Measurements from ENCODE around the gene MATN1.

The MATN1 gene

DNA sequence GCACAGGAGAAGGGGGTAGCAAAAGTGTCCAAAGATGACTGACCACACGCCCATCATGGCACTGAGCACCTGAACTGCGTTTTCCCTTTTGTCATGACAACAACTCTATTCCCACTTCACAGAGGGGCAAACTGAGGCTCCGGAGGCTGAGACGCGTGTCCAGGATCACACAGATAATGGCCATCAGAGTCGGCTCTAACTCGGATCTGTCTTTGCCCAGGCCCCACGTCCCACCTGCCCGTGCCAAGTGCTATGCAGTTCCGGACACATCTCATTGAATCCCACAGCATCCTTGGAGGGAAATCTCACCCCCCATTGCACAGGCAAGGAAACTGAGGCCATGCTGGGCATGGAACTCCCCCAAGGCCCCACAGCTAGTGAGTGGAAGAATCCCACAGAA is 62.1 kb downstream of the MATN1 start:
- no peak for DNase-seq (ENCODE audit: low spot score)
